Right forelimb (tissue), 1 donor: ENCODE results near the gene USP35.
"Not testable (repeated sequence)": the region's sequence is repeated elsewhere in the genome, so short reads cannot be mapped to it uniquely, and the experiment has no call there.

Source experiments
- DNase-seq: peaks from one replicate; pipeline ENCODE4 v3.0.0-alpha.2; 2018

The USP35 gene

DNA sequence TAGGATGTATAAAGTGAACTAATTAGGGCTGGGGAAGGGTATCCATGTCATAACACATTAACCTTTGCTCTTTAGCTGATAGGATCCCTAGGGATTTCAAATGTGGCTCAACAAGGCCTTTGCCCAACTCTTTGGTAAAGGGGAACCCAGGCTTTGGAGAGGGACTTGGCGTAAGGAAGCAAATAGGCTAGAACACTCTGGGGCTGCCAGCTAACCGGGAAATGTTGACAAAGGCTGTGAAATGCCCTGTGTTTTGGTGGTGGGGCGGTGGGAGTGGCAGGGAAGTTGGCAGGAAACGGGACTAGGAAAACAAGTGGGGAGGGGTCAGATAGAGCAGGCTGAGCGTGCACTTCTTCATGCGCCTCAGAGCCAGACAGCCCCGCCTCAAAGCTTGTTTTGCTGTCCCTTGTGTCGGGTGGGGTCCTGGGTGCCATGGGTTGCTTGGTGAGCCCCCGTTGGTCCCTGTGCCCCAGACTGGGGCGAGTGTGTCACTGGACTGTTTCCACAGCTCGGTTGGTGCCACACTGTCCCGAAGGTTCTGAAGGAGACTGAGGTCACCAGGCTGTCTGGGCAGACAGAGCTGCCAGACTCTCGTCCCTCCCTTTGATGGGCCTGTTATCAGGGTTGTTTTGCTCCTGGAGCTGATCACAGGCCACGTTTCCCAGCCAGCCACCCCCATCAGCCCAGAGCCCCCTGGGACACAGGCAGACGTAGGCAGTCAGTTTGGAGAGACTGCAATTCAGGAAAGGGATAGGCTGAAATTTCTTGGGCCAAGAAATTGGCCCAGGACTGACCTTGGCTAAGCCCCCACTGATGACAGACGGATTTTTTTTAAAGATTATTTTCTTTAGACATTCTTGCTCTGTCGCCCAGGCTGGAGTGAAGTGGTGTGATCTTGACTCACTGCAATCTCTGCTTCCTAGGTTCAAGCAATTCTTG, 19.9 kb upstream of the USP35 start:
- DNase-seq: peak; percentile 56

DNA sequence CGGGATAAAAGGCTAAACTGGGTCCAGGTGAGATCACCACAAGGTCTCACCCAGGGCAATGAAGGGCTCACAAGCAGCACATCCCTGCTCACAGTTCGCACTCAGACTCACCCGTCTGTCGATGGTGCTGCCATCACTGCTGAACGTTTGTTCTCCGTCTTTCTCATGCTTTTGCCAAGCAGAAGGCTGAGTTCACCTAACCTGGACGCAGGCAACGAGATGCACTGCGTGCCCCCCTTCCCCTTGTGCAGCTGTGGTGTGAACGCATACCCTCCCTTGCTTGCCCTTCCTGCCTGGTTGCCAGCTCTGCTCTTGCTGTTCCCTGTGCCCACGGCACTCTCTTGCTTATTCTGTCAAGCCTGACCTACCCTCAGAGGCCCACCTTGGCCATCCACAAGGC, 18.3 kb upstream of the USP35 start:
- DNase-seq: no peak

DNA sequence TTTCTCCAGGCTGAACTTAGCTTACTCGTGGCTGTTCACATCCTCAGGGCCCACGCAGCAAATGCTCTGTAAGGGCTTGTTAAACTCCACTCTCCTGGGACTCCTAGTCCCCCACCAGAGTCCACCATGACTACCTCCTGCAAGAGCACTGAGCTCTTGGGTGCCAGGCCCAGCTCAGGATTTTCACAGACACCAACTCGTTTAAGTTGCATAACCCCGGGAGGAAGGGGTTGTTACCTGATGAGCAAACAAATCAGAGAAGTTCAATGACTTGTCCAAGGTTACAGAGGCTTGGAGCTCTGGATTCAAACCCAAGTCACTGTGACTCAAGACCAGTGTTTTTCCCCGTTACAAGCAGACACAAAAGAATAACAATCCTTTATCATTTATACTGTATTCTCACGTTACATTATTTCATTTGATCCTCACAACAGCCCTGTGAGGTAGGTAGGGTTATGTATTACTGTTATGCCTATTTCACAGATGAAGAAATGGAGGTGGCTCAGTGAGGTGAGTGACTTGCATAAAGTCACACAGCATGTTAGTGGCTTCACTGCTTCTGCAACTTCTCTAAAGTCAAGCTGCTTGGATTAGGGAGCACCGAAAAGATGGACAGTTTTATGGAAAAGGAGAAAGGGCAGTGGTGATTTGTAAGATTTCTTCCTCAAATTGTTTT, 17.7 kb upstream of the USP35 start:
- DNase-seq: no peak

DNA sequence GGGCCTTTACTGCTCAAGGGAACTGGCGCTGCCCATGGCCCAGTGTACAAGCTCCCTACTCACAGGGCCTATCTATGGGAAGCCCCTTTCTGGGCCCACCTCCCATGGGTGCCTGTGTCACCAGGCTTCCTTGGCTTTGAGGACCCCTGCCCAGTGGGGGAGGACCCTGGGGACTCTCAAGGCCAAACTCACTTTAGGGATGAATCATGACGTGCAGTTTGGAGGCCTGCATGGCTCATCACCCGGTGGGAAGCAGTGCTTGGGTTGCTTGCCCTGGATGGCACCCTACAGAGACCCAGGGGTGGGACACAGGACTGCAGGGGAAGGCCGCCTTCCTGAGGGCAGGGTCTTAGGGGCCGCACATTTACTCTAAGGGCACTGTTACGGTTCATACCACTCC, 16.8 kb upstream of the USP35 start:
- no peak for DNase-seq

DNA sequence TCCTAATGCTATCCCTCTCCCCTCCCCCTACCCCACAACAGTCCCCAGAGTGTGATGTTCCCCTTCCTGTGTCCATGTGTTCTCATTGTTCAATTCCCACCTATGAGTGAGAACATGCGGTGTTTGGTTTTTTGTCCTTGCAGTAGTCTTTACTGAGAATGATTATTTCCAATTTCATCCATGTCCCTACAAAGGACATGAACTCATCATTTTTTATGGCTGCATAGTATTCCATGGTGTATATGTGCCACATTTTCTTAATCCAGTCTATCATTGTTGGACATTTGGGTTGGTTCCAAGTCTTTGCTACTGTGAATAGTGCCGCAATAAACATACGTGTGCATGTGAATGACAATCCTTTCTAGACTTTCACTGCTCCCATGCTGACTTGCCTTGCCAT, 12.9 kb upstream of the USP35 start:
- not testable (repeated sequence) for DNase-seq

DNA sequence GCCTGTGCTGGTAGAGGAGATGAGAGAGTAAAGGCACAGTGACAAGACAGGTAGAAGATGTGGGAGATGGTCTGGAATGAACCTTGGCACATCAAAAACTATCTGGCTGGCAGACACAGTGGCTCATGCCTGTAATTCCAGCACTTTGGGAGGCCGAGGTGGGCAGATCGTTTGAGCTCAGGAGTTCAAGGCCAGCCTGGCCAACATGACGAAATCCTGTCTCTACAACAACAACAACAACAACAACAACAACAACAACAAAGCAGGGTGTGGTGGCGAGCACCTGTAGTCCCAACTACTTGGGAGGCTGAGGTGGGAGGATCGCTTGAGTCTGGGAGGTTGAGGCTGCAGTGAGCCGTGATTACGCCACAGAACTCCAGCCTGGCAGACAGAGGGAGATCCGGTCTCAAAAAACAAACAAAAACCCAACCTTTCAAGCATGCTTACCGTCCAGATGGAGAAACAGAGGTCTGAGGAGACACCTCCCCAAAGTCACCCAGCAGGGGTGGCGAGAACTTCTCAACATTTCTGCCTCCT, 12.0 kb upstream of the USP35 start:
- DNase-seq: no peak

DNA sequence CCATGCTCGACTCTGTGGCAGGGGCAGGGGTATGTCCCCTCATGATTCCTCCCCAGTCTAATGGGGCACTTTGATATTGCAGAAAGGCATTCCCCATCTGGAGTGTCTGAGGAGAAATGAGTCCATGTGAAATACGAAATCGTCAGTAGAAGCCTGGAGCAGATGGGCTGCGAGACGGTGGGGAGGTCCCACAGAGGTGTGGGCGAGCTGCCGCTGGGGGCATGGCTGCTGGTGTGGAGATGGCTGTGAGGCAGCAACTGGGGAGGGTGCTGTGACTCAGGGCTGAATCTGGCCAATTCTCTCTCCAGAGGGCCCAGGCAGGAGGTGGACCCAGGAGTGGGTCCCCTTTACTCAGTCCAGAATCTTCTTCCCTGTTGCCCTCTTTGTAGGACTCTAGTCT, 11.5 kb upstream of the USP35 start:
- DNase-seq: no peak

DNA sequence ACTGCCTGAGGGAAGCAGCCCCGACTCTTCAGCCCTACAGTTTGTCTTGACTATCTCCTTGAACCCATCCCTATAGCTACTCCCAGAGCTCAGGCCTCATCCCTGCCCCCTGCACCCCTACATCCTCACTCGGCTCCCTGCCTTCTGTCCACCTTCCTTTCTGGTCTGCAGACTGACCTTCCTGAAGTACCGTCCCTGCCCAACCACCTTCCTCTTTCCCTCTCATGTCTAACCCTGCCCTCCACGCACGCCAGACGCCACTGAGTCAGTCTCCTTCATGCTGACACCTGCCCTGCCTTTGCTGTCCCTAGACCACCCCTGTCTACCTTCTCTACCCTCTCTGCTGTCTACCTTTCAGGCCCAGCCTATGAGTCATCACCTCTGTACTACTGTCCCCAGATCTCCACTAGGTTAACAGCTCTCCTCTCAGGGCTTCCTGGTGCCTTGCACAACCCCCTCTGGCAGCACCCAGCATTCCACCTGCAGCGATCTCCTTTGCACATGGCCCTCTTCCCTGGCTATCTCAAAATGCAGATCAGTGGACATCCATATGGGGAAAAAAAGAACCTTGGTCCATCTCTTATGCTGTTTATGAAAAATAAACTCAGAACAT, 9.2 kb upstream of the USP35 start:
- DNase-seq: no peak

DNA sequence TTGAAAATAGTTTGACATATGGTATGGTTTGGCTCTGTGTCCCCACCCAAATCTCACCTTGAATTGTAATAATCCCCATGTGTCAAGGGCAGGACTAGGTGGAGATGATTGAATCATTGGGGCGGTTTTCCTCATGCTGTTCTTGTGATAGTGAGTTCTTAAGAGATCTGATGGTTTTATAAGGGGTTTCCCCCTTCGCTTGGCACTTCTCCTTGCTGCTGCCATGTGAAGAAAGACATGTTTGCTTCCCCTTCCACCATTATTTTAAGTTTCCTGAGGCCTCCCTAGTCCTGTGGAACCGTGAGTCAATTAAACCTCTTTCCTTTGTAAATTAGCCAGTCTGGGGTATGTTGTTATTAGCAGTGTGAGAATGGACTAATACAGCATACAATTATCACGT, 8.0 kb upstream of the USP35 start:
- no peak for DNase-seq

DNA sequence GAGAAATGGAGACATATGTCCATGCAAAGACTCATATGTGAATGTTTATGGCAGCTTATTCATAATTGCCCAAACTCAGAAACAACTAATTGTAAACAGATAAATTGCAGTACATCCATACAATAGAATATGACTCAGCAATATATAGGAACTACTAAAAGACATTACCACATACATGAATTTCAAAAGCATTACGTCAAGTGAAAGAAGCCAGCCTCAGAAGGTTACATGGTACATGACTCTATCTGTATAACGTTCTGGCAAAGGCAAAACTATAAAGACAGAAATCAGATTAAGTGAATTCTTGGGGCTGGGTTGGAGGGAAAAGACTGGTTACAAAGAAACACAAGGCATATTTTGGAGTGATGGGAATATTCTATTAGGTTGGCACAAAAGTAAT, 7.5 kb upstream of the USP35 start:
- no peak for DNase-seq

DNA sequence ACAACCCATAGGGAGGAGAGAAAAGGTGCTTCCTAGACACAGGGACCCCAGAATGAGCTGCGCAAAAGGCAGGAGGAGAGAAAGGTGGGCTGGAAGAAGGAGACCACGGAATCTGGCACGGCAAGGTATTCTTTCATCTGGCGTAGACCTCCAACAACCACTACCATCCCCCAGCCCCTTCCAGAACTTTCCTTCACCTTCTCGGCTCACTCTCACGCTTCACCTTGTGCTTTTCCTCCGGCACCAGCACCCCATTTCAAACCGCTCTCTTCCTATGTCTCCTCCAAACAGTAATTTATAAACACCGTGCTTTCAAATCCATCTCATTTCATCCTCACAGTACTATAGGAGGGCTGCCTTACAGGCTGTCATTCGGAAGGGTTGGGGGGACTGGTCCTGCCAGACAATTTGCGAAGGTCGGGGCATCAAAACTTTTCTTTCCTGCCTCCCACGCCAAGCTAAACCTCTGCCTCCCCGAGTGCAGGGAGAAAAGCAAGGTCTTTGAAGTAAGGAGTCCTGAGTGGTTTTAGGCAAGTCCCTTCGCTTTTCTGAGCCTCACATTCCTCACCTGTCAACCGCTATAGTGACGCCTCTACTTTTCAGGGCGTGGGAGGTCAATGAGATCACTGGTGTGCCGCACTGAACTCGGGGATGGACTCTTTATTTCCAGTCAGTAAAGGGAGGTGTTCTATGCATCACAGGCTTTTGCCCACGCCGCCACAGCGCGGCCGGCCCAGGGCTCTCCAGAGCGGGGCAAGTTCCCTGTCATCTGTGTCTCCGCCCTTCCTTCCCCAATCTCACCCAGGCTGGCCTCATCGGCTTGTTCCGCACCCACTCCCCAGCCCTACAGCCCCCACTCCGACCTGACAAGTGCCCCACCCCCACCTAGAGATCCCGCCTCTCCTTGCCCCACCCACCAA, 1.1 kb upstream of the USP35 start:
- no peak for DNase-seq

DNA sequence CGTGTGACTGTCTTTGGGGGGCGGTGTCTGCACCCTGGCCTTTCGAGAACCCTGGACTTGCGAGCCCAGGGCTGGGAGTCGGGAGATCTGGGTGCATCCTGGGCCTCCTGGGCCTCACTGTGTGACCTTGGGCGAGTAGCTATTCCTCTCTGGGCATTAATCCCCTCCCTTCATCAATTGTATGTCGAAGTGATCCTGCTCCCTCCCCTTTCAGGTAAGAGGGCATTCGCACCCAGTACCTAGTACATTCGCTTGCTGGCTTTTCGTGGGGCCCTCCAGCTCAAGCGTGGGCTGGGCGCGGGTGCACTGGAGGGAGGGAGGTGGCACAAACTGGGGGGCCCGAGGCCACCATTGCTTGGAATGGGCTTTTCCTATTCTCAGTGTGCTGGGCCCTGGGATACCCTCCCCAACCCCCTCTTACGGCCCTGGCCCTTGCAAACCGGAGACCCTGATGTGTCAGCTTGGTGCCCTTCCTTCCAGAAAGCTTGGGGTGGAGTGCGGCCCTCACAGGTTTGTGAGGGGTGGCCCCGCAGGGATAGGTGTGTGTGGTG, 530 bp downstream of the USP35 start:
- no peak for DNase-seq

DNA sequence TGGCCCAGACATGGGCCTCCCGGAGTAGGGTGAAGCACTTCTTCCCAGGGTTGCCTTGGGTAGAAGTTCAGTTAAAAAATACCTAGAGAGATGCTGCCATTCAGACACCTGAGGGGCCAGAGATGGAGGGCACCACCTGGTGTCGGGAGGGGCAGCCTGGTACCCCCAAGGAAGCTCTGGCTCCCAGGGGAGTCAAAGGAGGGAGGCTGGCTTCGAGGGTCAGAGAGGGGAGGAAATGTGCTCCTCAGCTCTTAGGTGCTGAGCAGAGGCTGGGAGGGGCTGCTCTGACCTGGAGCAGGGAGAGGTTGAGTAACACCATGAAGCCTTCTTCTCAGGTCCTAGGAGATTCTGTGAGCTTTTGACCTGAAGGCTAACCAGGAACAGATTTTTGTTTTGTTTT, 1.1 kb downstream of the USP35 start:
- no peak for DNase-seq

DNA sequence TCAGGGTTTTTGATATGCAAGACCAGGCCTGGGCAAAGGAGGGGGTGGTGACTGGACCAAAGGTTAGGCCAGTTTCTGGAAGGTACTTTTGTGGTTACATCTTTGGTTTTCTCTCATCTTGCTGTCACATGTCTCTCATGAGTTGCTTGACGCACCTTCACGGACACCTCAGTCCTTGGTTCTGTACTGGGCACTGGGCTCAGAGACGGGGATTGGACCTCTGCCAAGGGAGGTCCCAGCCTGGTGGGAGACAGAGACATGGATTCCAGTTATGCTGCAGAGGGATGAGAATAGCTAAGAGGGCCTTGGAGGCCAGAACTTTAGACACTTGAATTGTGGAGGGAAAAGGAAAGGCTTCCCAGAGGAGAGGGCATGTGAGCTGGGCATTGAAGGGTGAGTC, 1.7 kb downstream of the USP35 start:
- DNase-seq: no peak

DNA sequence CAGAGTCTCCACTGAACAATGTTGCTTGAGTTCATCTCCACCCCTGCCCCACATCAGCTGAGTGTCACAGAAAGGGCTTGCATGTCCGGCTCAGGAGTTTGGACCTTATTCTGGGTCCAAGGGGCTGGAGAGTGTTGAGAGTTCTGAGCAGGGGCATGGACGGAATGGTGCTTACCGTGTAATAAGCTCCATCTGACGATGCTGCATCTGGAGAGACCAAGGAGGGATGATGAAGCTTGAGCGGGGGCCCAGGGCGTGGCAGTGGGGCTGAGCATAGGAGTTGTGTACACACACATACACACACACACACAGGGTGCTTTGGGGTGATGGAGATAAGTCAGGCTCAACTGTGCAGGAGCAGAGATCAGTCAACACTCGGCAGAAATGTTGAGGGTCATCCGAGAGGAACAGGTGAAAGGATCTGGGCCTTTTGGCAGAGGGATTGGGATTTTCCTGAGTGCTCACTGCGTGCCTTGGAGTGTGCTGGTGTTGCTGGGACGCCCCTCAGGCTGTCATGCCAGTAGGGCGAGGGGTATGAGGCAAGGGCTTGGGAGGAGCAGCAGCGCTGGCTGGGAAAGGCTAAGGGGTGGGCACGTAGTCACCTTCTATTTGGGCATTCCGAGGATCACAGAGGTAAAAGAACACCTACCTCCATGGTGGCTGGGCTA, 2.3 kb downstream of the USP35 start:
- no peak for DNase-seq

DNA sequence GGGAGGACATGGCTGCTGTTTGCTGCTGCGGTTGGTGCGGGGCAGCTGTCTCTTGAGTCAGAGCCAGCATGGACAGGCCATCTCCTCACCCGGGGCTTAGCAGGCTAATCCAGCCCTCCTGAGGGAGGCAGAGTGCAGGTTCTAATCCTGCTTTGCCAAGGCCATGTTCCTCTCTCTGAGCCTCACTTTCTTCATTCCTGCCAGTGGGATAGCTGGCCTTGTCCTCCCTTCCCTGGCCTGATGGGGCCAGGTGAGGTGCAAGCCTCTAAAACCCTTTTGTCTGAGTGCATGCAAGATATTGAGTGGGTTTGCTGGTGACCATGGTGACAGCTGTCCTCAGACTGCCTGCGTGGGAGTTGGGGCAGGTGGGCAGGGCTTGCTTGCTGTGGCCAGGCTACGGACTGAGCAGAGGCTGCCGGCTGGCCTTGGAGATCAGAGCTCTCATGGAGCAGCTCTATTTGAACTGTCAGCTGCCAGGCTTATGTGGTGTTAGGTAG, 3.6 kb downstream of the USP35 start:
- no peak for DNase-seq

DNA sequence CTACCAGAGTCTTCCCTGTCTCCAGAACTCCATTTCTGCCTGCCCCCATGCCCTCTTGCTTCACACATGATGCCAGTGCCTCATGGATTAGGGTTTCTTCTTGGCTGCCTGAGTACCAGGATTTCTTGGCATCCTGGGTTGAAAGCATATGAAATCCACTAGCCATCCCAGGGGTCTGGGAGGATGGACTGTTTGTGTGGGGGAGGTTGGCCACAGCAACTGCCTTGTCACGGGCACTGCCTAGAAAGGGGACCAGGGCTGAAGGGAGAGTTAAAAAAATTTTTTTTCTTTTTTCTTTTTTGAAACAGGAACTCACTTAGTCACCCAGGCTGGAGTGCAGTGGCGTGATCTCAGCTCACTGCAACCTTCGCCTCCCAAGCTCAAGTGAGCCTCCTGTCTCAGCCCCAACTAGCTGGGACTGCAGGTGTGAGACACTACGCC, 4.2 kb downstream of the USP35 start:
- DNase-seq: no peak

DNA sequence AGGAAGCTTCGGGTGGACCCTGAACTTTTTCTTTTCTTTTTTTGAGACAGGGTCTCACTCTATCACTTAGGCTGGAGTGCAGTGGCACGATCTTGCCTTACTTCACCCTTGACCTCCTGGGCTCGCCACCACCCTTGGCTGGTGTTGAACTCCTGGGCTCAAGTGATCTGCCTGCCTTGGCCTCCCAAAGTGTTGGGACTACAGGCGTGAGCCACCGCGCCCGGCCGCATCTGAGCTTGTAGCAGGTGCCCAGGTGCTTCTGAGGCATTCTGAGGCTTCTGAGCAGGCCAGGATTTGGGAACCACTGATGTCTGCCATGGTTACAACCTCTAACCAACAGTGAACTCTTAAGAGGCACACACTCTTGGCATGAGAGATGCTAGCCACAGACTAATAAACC, 5.1 kb downstream of the USP35 start:
- no peak for DNase-seq

DNA sequence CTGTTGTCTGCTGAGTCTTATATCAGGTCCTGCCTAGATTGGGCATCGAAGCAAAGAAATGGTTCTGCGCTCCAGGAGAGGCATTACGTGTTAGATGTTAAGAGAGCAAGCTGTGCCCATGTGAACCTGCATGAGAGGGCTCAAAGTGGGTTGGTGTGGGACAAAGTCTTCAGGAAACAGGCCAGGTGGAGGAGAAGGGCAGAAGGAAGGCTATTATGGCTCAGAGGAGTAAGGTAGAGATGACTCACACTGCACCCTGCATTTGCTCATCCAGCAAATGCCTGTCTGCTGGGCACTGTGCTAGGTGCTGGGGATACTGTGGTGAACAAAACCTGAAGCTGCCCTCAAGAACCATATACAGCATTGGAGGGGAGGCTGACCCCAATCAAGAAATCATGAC, 5.8 kb downstream of the USP35 start:
- DNase-seq: no peak

DNA sequence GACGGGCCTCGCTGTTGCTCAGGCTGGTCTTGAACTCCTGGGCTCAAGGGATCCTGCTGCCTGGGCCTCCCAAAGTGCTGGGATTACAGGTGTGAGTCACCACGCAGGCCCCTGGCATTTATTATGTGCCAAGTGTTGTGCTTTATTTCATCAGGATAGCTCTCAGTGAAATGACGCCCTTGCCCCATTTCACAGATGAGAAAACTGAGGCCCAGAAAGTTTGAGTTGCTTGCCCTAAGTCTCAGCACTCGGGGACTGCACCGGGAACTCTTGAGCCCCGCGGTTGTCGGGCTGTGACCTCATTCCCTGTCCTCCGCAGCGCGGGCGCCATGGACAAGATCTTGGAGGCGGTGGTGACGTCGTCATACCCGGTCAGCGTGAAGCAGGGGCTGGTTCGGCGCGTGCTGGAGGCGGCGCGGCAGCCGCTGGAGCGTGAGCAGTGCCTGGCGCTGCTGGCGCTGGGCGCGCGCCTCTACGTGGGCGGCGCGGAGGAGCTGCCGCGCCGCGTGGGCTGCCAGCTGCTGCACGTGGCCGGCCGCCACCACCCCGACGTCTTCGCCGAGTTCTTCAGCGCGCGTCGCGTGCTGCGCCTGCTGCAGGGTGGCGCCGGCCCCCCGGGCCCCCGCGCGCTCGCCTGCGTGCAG, 7.3 kb downstream of the USP35 start:
- peak; percentile 59 for DNase-seq

DNA sequence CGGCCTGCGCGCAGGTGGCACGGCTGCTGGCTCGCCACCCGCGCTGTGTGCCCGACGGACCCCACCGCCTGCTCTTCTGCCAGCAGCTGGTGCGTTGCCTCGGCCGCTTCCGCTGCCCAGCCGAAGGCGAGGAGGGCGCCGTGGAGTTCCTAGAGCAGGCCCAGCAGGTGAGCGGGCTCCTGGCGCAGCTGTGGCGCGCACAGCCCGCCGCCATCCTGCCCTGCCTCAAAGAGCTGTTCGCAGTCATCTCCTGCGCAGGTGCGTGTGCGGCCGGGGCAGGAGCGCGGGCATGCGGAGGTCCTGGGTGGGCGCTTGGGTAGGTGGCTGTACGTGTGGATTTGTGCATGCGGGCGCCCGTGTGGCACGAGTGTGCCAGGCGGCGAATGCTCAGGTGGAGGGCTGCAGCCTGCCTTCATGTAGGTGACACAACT, 8.0 kb downstream of the USP35 start:
- no peak for DNase-seq
